ENCODE results near the gene SLPI.

Gene SLPI, protein sequence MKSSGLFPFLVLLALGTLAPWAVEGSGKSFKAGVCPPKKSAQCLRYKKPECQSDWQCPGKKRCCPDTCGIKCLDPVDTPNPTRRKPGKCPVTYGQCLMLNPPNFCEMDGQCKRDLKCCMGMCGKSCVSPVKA

DNA sequence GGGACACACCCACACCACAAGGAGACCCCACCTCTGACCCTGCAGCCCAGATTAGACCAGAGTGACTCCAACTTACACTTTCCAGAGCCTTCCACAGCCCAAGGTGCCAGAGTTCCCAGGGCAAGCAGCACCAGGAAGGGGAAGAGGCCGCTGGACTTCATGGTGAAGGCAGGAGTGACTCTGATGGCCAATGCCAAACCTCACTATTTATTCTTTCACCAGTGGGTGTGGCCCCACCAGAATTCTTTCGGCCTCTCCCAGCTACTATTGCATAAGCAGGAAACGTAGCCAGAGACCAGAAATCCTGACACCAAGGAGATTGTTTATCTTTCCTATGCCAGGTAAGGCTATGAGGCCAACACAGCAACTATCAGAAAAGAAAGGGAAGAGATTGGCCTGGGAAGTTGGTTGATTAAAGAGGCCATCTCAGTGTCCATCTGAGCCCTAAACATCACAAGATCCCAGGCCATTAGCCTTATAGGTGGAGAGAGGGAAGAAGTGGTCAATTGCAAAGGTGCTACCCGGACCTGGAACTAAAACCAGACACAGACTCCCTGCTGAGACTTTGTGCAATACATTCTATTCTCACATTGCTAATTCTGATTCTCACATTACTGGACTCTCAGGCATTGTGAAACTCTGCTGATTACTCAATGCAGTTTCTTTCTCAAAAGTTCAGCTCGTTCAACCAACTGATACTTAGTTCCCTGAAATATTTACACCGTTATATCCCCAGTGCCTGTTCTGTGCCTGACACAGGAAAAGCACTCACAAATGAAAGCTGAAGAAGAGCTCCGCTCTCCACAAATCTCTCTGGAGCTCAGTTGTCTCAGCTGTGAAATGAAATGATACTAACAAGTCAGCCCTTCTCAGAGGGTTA lies at the start of gene SLPI:
SLPI (minus strand) TSS at position 182 of the 880 bp plus-strand sequence; CDS start at position 161, 21 bp downstream.
- DNase-seq = peak; percentile 43

- no peak for DNase-seq
These were observed 49.5 kb upstream of the SLPI start for GRCh38 chr20:45303586-45304463.

DNA sequence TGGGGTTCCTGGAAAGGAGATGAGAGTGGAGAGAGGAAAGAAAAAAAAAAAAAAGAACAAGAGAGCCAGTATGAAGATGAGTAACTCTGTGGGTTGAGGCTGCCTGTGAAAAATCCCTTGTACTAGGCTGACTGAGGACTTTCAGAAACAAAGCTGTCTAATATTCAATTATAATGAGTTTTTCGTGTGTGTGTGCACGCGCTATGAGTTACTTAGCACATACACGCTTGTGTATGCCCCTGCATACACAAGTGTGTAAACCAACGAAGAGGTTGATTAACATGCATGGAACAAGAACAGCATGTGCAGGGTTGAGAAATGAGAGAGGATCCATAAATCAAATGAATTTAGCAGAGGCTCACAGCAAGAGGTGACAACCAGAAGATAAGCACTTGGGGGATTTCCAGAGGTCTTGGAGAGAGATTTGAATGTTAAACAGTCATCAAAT lies 47.5 kb upstream of the SLPI start:
- no peak for DNase-seq

DNA sequence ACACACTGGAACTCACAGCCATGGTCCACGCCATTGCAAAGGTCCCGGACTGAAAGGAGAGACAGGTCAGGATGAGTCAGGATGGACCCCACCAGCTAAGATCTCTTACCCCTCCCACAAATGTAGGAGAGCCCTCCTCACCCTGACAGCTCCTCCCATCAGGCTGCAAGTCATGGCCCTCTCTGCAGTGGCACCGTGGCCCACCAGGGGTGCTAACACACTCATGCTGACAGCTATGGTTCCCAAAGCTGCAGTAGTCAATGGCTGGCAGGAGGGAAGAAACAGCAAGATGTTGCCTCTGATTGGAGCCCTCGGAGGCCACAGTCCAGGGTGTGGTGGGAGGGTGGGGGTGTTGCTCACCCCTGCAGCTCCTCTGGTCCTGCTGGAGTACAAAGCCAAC lies 46.6 kb upstream of the SLPI start:
- DNase-seq = no peak

GRCh38 chr20:45299786-45300185 lies 45.4 kb upstream of the SLPI start:
- no peak for DNase-seq

DNA sequence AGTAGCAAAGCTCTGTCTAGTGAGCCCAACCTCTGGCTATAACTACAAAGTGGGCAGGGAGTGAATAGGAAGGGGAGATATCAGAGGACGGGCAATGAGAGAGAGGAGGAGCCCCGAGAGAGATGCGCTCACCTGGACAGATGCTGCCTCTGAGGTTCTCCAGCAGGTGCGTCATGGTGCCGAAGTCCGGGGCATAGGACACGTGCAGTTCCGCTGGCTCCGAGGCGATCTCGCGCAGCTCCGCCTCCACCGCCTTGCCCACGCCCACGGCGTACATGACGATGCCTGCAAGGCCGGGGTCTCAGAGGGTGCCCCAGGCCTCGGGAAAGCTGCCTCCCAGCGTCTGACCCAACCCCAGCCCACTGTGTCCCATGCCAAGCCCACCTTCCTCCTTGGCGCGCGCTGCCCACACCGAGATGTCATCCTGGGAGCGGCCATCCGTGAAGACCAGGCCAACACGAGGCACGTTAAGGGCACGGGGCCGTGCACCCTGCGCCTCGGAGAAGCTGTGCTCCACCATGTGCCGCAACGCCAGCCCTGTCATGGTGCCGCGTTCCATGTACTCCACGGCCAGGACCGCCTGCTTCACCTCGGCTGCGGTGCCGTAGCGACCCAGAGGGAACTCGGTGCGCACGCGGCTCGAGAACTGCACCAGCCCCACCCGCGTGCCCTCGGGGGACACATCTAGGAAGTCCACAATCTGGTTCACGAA lies 43.6 kb upstream of the SLPI start:
- no peak for DNase-seq

DNA sequence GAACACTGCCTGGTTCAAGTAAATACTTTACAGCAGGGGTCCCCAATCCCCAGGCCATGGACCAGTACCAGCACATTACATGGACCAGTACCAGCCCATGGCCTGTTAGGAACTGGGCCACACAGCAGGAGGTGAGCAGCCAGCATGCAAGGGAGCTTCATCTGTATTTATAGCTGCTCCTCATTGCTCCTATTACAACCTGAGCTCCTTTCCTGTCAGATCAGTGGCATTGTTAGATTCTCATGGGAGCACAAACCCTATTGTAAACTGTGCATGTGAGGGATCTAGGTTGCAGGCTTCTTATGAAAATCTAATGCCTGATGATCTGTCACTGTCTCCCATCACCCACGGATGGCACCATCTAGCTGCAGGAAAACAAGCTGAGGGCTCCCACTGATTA lies 40.3 kb upstream of the SLPI start:
- DNase-seq = no peak

GRCh38 chr20:45294003-45294368 lies 39.6 kb upstream of the SLPI start:
- DNase-seq = no peak

GRCh38 chr20:45293041-45294002 lies 39.0 kb upstream of the SLPI start:
- peak; percentile 61 for DNase-seq

DNA sequence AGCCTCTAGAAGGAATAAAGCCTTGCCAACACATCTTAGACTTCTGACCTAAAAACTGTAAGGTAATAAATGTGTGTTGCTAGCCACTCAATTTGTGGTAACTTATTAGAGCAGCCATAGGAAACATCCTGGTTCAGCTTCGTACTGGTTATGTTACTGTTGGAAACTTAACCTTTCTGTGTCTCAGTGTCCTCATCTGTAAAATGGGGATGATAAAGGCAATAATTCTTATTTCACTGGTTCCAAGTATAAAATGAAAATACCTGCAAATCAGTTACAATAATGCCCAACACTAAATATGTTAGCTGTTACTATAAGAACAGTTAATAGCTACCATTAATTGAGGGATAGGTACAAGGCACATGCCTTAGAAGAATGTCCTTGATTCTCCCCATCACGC lies 38.0 kb upstream of the SLPI start:
- no peak for DNase-seq

- peak; percentile 10 for DNase-seq
These were observed 37.2 kb upstream of the SLPI start for GRCh38 chr20:45291526-45291925.

DNA sequence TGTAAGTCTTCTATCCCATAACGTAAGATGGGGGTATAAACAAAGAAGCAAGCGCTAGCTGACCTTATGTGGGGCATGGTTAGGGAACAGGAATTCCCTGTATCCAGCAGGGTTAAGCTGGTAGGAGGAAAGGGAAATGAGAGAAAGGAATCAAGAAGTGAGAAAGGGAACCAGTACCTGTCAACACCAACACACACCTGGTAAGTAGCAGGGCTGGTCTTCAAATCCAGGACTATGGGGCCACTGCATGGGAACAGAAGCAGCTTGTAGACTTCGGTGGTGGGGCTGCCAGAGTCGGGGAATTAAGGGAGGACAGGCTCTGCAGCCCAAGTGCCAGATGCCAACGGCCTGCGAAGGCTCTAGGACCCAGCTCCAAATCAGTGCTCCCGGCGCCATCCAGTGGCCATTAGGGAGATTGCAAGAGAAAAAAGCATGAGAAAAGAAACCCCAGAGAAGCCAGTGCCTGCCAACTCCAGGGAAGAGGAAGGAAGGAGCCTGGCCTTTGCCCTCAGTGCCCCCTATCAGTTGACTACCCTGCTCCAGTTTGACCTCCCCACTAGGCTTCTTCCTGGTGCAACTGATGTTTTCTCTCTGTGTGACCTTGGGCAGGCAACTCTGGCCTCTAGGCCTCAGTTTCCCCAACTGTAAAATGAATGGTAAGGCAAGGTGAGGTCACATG lies 36.5 kb upstream of the SLPI start:
- peak; percentile 52 for DNase-seq

DNA sequence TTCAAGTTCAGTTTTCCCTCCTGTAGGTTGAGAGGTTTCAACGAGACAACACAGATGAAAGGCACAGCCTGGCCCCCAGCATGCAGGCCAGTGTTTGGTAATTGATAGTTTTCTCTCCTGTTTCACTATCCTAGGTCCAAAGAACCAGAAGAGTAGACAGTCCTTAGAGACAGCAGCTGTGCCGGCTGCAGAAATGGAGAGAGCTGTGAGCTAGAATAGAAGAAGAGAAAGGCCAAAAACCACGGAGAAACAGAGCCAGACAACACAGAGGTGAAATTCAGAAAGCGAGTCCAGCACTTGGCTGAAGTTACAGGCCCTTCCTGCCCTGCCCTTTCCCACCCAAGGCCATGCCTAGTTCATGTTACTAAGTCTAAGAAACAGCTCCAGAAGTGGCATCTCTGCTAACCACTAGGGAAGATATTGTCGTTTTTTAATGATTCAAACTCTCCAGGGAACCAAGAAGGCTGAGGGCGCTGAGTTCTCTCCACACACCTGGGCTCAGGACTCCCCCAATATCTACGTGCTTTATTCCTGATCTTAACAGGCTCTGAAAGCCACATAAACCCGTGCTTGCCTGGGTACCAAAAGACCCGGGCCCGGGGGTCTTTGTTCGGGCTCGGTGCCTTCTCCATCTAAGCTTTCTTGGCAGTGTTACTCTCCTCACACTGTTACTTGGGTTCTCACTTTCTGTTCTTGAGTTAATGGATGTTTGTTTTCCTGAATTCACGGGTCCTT lies 35.7 kb upstream of the SLPI start:
- DNase-seq = no peak

DNA sequence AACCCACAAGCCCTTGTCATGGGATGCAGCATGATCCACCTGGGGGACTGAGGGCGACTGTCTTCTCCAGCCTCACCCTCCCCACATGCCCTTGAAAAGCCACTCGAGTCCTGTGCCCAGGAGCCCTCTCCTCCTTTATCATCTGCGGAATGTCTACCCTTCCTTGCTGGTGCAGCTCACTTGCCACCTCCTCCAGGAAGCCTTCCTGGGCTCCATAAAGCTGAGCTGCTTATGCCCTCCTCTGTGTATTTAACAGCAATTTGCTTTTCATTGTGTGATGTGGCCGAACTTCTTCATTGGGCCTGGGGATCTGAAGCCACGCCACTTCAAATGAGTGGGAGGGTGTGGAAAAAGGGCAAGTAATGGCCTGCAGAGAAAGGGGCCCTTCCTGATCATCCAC lies 34.5 kb upstream of the SLPI start:
- no peak for DNase-seq

DNA sequence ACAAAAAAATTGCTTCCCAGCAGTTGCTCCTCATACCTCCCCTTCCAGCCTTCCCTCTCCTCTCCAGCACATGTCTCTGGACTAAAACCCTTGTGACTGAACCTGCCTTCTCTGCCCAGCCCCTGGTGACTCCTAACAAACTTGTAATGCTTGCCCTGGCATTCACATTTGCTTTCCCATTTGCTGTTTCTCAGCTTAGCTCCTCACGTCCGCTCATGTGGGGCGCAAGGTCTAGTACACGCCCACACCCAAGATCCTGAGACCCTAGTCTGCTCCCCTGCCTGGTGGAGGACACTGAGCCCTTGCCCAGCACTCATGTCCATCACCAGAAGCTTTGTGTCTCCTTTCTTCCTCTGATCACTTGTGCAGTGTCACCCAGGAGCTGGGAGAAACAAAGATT lies 34.0 kb upstream of the SLPI start:
- DNase-seq = no peak

DNA sequence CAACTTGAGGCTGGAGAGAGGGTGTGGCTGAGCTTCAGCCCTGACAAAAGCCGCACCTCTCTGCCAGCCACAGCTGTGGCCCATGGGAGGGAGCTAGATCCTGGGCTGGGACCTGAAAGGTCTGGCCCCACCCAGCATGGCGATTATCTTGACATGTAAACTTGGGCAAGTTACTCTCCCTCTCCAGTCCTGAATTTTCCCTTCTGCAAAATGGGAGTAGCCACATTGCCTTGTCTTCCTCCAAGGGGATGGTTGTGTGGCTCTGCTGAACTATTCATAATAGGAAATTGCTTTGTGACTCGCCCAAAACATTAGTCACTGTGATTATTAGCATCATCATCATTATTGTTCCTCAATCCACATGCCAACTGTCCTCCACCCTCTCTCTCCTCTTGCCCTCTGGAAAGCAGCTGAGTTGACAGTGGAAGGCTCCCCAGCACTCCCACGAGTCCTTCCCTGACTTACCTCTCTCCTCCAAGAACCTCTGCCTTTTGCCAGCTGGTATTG lies 29.2 kb upstream of the SLPI start:
- no peak for DNase-seq

DNA sequence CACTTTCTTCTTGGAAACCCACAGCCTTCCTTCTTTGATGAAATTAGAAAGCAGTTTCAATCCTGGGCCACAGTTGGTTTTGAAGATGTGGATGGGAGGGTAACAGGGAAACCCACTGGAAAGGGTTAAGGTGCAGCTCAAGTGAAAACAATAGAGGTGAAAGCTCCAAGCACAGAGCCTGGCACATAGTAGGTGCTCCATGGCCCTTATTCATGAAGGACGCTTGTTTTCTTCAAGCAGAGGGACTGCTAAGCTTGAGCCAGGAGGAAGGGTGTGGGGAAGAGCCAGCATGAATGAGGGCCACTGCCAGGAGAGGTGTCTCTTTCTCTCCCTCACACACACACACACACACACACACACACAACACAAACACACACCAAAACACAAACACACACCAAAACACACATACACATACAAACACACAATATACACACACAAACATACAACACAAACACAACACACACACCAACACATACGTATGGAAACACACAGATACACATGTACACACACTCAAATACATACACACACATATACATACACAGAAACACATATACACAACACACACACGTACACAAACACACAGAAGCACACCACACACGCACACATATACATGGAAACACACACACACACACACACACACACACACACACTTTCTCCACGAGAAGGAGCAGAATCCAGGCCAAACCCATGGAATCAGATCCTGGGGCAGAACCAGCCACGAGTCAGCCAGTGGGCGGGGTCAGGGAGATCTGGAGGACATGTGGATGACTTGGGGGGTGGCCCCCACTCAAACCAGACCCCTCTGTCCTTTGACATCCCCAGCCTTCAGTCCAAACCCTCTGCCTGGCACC lies 28.6 kb upstream of the SLPI start:
- DNase-seq = no peak

- no peak for DNase-seq
These were observed 25.6 kb upstream of the SLPI start for GRCh38 chr20:45279992-45280391.

DNA sequence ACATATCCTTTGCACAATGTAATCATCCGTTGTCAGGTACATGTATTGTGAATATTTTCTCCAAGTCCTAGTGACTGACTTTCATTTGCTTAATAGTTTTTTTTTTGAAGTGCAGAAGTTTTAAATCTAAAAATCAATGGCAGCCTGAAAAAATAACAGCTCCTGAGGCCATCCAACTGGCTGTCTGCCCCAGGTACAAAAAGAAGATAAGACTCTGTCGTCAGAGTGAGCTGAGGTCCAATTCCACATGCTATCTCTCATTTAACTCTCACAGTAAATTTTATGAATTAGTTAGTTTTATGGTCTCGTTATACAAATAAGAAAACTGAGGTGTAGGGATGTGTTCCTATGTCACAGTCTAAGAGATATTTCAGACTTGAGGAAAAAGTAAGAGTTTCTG lies 21.0 kb upstream of the SLPI start:
- no peak for DNase-seq

Data from DMS153 (cell line).